WERI-Rb-1 (cell line): ENCODE measurements around the gene KCNN3.

ENCODE experiments used
- DNase-seq: peaks from one replicate; pipeline ENCODE4 v3.0.0-alpha.2; 2020
- H3K27ac ChIP-seq: fragments of 250-450 bp; sonication (Bioruptor Pico); 2 replicates; pipeline ENCODE4 v1.5.1; 2020; ENCODE audit warnings: mild to moderate bottlenecking, moderate library complexity
- H3K27me3 ChIP-seq: fragments of 250-450 bp; sonication (Bioruptor Pico); 2 replicates; pipeline ENCODE4 v1.5.1; 2021; ENCODE audit warnings: mild to moderate bottlenecking, low read depth, moderate library complexity; ENCODE audit not compliant: insufficient read depth, severe bottlenecking
- H3K36me3 ChIP-seq: fragments of 250-450 bp; sonication (Bioruptor Pico); 2 replicates; pipeline ENCODE4 v1.5.1; 2020; ENCODE audit warnings: mild to moderate bottlenecking, moderate library complexity
- H3K4me3 ChIP-seq: 2 replicates; pipeline ENCODE4 v1.5.1; 2011; ENCODE audit warnings: low read depth, mild to moderate bottlenecking, control low read depth, low read length
- H3K9me3 ChIP-seq: fragments of 250-450 bp; sonication (Bioruptor Pico); 2 replicates; pipeline ENCODE4 v1.5.1; 2021; ENCODE audit warnings: mild to moderate bottlenecking, moderate library complexity; ENCODE audit not compliant: severe bottlenecking
- TF ChIP-seq, protein P1 (sequence below): IDR thresholded peaks from 2 replicates; pipeline ENCODE4 v1.5.1; 2011; ENCODE audit warnings: low read depth, mild to moderate bottlenecking, control low read depth, inconsistent platforms, low read length

KCNN3 gene

DNA sequence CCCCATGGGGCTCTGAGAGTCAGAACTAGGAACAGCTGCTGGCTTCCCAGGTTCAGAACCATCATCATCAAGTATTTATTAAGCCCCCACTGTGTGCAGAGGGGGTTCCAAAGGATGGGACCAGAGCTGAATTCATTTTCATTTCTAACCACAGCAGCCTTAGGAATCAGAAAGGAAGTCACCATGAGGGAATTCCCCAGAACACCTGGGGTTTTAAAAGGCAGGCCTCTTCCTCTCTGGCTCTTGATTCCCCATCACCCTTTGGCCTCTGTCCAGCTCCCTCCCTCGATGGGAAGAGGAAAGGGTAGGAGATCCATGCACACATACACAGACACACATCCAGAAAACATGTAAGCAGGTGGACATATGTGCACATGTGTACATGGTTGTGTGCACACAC, 1.3 kb upstream of the KCNN3 start:
- Histone ChIP-seq H3K27me3 (peaks cover 45% of the 10 kb centered on the region), H3K4me3 (no peak overlapping the region), H3K9me3 (no peaks in the 10 kb centered on the region), H3K36me3 (no peaks in the 10 kb centered on the region), H3K27ac (no peak overlapping the region)
- DNase-seq: no peak
- TF ChIP-seq, protein P1, sequence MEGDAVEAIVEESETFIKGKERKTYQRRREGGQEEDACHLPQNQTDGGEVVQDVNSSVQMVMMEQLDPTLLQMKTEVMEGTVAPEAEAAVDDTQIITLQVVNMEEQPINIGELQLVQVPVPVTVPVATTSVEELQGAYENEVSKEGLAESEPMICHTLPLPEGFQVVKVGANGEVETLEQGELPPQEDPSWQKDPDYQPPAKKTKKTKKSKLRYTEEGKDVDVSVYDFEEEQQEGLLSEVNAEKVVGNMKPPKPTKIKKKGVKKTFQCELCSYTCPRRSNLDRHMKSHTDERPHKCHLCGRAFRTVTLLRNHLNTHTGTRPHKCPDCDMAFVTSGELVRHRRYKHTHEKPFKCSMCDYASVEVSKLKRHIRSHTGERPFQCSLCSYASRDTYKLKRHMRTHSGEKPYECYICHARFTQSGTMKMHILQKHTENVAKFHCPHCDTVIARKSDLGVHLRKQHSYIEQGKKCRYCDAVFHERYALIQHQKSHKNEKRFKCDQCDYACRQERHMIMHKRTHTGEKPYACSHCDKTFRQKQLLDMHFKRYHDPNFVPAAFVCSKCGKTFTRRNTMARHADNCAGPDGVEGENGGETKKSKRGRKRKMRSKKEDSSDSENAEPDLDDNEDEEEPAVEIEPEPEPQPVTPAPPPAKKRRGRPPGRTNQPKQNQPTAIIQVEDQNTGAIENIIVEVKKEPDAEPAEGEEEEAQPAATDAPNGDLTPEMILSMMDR: no peak

DNA sequence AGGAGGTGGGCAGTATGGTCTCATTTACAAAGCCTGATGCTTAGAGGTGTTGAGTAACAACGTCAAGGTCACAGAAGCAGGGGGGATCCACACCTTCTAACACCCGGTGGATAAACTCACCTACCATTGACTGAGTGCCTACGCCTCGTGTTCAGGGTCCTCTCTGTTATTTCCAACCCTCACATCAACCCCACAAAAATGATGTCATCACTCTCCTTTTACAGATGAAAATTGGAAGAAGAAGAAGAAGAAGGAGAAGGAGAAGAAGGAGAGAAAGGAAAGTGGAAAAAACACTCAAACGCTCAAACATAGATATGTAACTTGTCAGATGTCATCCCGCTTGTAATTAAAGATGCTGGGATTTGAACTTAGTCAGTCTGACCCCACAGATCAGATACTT, 653 bp upstream of the KCNN3 start:
- no peaks in the 10 kb centered on the region for H3K9me3 ChIP-seq
- H3K4me3 ChIP-seq: no peak overlapping the region
- TF ChIP-seq, protein P1: no peak
- peaks cover 43% of the 10 kb centered on the region for H3K27me3 ChIP-seq
- no peak for DNase-seq
- no peak overlapping the region for H3K27ac ChIP-seq
- H3K36me3 ChIP-seq: no peaks in the 10 kb centered on the region

DNA sequence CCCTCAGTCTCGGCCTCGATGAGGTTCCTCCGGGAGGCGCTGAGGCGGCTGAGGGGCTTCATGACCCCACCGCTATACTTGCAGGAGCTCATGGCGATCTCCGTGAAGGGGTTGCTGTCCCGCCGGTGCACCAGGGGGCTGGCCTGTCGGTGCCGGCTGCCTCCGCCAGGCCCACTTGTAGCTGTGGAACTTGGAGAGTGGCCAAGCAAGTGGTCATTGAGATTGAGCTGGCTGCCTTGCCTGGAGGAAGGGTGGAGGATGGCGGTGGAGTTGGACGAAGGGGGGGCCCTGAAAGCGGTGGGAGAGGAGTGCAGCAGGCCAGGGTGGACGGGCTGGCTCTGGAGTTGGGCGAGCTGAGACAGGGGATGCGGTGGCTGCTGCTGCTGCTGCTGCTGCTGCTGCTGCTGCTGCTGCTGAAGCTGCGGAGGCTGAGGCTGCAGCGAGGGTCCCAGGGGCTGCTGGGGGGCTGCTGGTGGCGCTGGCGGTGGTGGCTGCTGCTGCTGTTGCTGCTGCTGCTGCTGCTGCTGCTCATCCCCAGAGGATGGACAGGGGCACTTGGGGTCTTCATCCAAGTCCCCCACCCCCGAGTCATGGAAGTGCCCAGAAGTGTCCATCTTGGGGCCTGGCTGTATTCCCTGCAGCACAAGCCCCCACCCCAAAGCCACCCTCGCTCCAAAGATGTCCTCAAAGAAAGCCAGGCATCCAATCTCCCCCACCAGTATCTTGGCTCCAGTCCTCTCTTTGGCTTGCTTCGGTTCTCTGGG, 548 bp downstream of the KCNN3 start:
- H3K27ac ChIP-seq: no peak overlapping the region
- H3K27me3 ChIP-seq: peaks cover 43% of the 10 kb centered on the region

DNA sequence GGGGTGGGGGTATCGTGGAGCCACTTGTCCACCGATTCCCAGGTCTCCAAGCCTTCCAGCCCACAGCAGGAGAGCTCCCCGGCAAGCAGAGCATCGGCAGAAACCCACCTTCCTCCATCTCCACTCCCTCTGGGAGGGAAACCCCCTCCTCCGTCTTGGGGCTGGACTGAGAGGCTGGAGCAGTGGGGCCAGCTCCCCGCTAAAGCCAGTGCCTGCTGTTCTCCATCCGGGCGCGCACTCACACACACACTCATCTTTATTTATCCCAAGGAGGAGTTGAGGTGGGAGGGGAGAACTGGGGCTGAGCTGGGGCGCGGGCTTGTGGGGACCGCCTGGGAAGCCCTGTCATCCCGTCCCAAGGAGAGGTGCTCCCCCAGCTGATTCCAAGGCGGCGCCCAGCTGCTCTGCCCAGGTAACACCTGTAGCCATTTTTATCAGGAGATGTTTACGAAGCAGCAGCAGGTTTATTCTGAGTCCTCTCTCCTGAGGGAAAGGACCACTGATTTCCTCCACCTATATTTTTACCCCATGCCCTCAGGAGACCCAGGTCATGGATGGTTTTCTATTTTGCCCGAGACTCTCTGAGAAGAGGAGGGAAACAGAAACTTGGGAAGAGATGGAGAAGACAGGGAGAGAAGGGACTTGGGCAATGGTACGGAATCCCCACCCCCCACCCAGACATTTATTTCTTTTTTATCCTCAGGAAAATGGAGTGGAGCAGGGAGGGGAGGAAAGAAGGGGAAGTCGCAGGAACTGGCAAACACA, 2.1 kb downstream of the KCNN3 start:
- Histone ChIP-seq H3K36me3 (no peaks in the 10 kb centered on the region), H3K27ac (no peak overlapping the region), H3K9me3 (no peaks in the 10 kb centered on the region), H3K4me3 (peak overlapping the region; percentile 27), H3K27me3 (peaks cover 39% of the 10 kb centered on the region)
- TF ChIP-seq, protein P1: no peak
- DNase-seq: peak; percentile 62

More for the DNA sequence above, 548 bp downstream of the KCNN3 start:
- H3K9me3 ChIP-seq: no peaks in the 10 kb centered on the region
- DNase-seq: no peak
- H3K36me3 ChIP-seq: no peaks in the 10 kb centered on the region
- H3K4me3 ChIP-seq: peak overlapping the region; percentile 4
- TF ChIP-seq, protein P1: no peak

DNA sequence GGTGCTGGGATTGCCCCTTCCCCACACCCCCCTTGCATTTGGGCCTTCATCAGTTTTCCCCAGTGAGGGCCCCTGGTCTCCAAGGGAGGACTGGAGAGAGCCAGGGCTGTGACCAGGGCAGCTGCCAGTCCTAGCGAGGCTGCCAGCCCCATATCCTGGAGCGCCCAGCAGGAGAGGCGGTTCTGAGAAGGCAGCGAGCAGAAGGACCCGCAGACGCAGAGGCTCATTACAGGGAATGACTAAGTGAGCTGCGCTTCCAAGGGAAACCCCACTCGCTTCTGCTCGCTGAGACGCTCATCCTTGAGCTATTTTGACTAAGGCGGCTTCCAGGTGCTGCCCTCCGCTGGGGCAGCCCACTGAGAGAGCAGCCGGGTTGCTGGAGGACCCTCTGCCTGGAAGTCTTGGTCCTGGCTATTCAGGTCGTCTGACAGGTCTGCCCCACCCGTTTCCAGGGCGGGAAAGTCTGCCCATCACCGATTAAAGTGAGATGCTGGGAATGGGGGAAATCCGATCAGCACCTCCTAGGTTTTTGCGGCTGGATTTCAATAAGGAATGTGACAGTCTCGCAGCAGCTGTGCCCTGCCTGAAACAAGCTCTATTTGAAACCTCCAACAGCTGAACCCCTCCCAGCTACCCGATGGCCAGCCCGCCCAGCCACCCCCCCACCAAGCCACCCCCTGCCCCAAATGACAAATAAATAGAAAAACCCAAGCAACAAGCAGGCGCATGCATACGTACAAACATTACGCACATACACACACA, 2.8 kb downstream of the KCNN3 start:
- no peaks in the 10 kb centered on the region for H3K9me3 ChIP-seq
- TF ChIP-seq, protein P1: 0 out of 2 replicates have a peak, but pooled peaks have one; percentile 12
- peaks cover 39% of the 10 kb centered on the region for H3K27me3 ChIP-seq
- H3K27ac ChIP-seq: no peak overlapping the region
- DNase-seq: peak; percentile 67
- H3K4me3 ChIP-seq: peak overlapping the region; percentile 3; the same call in 1 of the 2 replicates
- no peaks in the 10 kb centered on the region for H3K36me3 ChIP-seq
